Psoas muscle (tissue), 8 donors: ENCODE data around the gene ZCCHC7. TPM values are rescaled to one million over a fixed set of nuclear protein-coding genes. Genes with fewer than 3 reads are reported as not detected.

ENCODE experiments used
- ATAC-seq, 4 donors: fragments of 200-7000 bp; cut with Tn5 transposase; one replicate each; pipeline ENCODE4 v1.9.1; 2020; ENCODE audit warnings: moderate library complexity in 3 of 4, mild to moderate bottlenecking in 2 of 4
- DNase-seq, 2 donors: peaks; one replicate each; pipeline ENCODE4 v3.0.0-alpha.2; 2020
- H3K27ac ChIP-seq: fragments of 200-600 bp; one replicate; pipeline ENCODE4 v1.8.0; 2022
- H3K27me3 ChIP-seq, 3 donors: fragments of 200-600 bp in 1 of 3; one replicate each; pipeline versions ENCODE4 v1.6.1 to v1.8.0; 2013 to 2022; ENCODE audit warnings: low read length in 2 of 3, mild to moderate bottlenecking in 2 of 3, moderate library complexity in 1 of 3; ENCODE audit not compliant: insufficient read depth in 3 of 3
- H3K36me3 ChIP-seq, 2 donors: fragments of 200-600 bp in 1 of 2; one replicate each; pipeline versions ENCODE4 v1.6.1 to v1.8.0; 2013 to 2022; ENCODE audit warnings: low read depth in 1 of 2, mild to moderate bottlenecking in 1 of 2, moderate library complexity in 1 of 2; ENCODE audit not compliant: insufficient read depth in 1 of 2
- H3K4me1 ChIP-seq: fragments of 200-600 bp; one replicate; pipeline ENCODE4 v1.8.0; 2022
- H3K4me3 ChIP-seq: fragments of 200-600 bp; one replicate; pipeline ENCODE4 v1.8.0; 2022; ENCODE audit warnings: mild to moderate bottlenecking
- H3K9me3 ChIP-seq: fragments of 200-600 bp; one replicate; pipeline ENCODE4 v1.8.0; 2022
- CTCF ChIP-seq: fragments of 200-600 bp; IDR thresholded peaks from one replicate; pipeline ENCODE4 v1.8.0; 2022; ENCODE audit warnings: antibody characterized with exemption
- WGBS, 3 donors: extraction: QIAGEN DNeasy Blood & Tissue Kit; methylation state at CpG; one replicate each; pipeline versions ENCODE4 v1.1.6 to v1.1.7; 2013; 5-methylcytosine and 5-hydroxymethylcytosine counted together
- intact Hi-C, 2 donors: fragments of 100-400 bp; cut with DNase I; formaldehyde crosslinking; loops; one replicate each; pipeline versions ENCODE4 v1.11.0 to v1.14.2; 2022
- polyA plus RNA-seq, 3 donors: library from polyadenylated mRNA; stranded (reverse); fragments of 200-250 nt; gene quantifications; one replicate each; pipeline ENCODE4 v1.2.3, GENCODE V29; 2013
- total RNA-seq, 4 donors: library from RNA; stranded (reverse); fragmentation: NEBNext Ultra II Directional in 2 of 4; extraction: Animal tissue kit (Norgen Biotek cat#: 25700) in 2 of 4; gene quantifications; one replicate each; pipeline versions ENCODE4 v1.2.1 to v1.2.4, GENCODE V29; 2021 to 2023
- donor health status: healthy with polysubstance abuse.
- donor health status: DM: no; HTN: no; CAD: no; lungs with moderate emphysema.
- donor health status: Bipolar disorder and iron deficiency.
- donor health status: healthy.
- donor health status: DM: yes; HTN: yes; CAD: no.
- donor health status: DM: no; HTN: no; CAD: no.
- donor health status: DM: no; HTN: no; CAD: no.
- donor health status: DM: yes; HTN: yes; CAD: no.

Gene ZCCHC7
- total and polyA plus RNA-seq, 7 donors: 6.2 to 10.3 (median 7.3) TPM

DNA sequence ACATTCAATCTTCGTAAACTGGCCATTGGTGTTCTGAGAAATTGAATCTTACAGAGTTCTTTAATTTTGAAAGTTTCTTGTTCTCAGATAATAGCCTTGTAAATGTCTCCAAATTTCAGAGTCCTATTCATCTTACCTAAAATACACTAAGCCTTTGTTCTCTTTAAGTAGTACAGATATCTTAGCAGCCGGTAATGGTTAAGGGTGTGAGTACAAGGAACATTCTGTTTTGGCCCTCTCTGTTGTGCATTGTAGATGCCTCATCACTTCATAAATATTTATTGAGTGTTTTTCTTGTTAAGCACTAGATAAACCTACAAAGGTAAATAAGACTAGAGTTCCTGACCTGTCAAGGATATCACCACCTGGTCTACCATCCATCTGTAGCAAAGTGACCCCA, 35.2 kb downstream of the ZCCHC7 start:
- H3K27me3 ChIP-seq: no peaks in the 10 kb centered on the region
- H3K4me1 ChIP-seq: no peaks in the 10 kb centered on the region
- intact Hi-C loops: no loop called here
- TF ChIP-seq CTCF: no peak
- no peaks in the 10 kb centered on the region for H3K9me3 ChIP-seq
- DNase-seq: no peak
- H3K4me3 ChIP-seq: no peak overlapping the region
- H3K27ac ChIP-seq: no peak overlapping the region
- 94 to 97% (median 94%) methylated on average over 2 of the region's 2 CpGs for WGBS, 3 donors
- no peak for ATAC-seq
- peaks cover 0 to 17% of the 10 kb centered on the region in 2 donors for H3K36me3 ChIP-seq

DNA sequence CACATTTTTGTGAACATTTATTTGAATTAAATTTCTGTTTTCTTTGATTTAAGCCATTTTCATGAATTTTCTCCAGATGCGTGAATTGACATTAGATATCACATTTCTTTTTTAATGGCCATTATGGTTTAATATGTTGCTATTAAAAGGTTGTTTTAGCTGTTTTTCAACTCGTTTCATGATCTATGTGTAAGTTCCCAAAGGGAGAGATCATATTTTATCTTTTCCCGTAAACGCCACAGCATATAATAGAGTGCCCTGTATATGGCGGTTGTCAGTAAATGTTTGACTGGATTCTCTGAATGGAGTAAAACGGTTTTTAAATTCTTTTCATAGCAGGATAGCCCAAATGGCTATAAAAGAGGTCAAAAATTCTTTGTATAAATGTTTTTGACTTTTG, 35.8 kb downstream of the ZCCHC7 start:
- WGBS, 3 donors: 85 to 90% (median 88%) methylated on average over 6 of the region's 6 CpGs
- Histone ChIP-seq H3K36me3 (peaks cover 0 to 18% of the 10 kb centered on the region in 2 donors), H3K9me3 (no peaks in the 10 kb centered on the region), H3K4me3 (no peak overlapping the region), H3K4me1 (no peaks in the 10 kb centered on the region), H3K27me3 (no peaks in the 10 kb centered on the region), H3K27ac (no peak overlapping the region)
- intact Hi-C loops: no loop called here
- DNase-seq (no peak), ATAC-seq (no peak)
- TF ChIP-seq CTCF: no peak

- no peak for TF ChIP-seq CTCF
- Histone ChIP-seq H3K27ac (no peak overlapping the region), H3K4me1 (no peaks in the 10 kb centered on the region), H3K9me3 (no peaks in the 10 kb centered on the region), H3K4me3 (no peak overlapping the region), H3K27me3 (no peaks in the 10 kb centered on the region), H3K36me3 (peaks cover 0 to 24% of the 10 kb centered on the region in 2 donors)
- intact Hi-C loops: no loop called here
- 92 to 96% (median 95%) methylated on average over 4 of the region's 4 CpGs for WGBS, 3 donors
- ATAC-seq (no peak), DNase-seq (no peak)
These were observed 36.5 kb downstream of the ZCCHC7 start for GRCh38 chr9:37156781-37157356.

GRCh38 chr9:37157726-37158377, 37.5 kb downstream of the ZCCHC7 start:
- intact Hi-C loops: no loop called here
- WGBS, 3 donors: 94 to 96% (median 94%) methylated on average over 4 of the region's 4 CpGs

More at GRCh38 chr9:37157726-37158377, 37.5 kb downstream of the ZCCHC7 start:
- Histone ChIP-seq H3K36me3 (peaks cover 0 to 34% of the 10 kb centered on the region in 2 donors), H3K4me3 (no peak overlapping the region), H3K4me1 (no peaks in the 10 kb centered on the region), H3K9me3 (no peaks in the 10 kb centered on the region), H3K27me3 (no peaks in the 10 kb centered on the region), H3K27ac (no peak overlapping the region)
- TF ChIP-seq CTCF: no peak
- DNase-seq: no peak
- no peak for ATAC-seq
